Activated CD4-positive, alpha-beta memory T cell treated with anti-CD3 and anti-CD28 coated beads, Interleukin-2, amount 10 ng/mL, durations not matched to agents 7 days and 5 days (primary cell): ENCODE data around the gene SLC47A2. TPM values are rescaled to one million over a fixed set of nuclear protein-coding genes. Genes with fewer than 3 reads are reported as not detected.

Experiments
- CTCF ChIA-PET: fragments of 350-600 bp; sonication (Branson Sonifier 250); formaldehyde crosslinking; loops from one replicate; lab custom pipeline; 2021; ENCODE audit warnings: antibody characterized with exemption, inconsistent platforms; lab: Charles Lee
- POLR2A ChIA-PET: fragments of 350-600 bp; sonication (Branson Sonifier 250); formaldehyde crosslinking; loops from one replicate; lab custom pipeline; 2021; ENCODE audit warnings: antibody characterized with exemption; lab: Charles Lee
- DNase-seq: peaks from one replicate; pipeline ENCODE4 v3.0.0-alpha.2; 2020
- H3K27ac Mint-ChIP-seq: one replicate; pipeline ENCODE4 v1.8.0; 2021; ENCODE audit warnings: mild to moderate bottlenecking, mixed read lengths
- H3K27me3 Mint-ChIP-seq: one replicate; pipeline ENCODE4 v1.8.0; 2021; ENCODE audit warnings: mixed read lengths
- H3K36me3 Mint-ChIP-seq: one replicate; pipeline ENCODE4 v1.8.0; 2021; ENCODE audit warnings: low read depth, mixed read lengths
- H3K4me1 Mint-ChIP-seq: one replicate; pipeline ENCODE4 v1.8.0; 2021; ENCODE audit warnings: mixed read lengths
- H3K4me3 Mint-ChIP-seq: one replicate; pipeline ENCODE4 v1.8.0; 2021; ENCODE audit warnings: mild to moderate bottlenecking, mixed read lengths
- H3K9me3 Mint-ChIP-seq: one replicate; pipeline ENCODE4 v1.8.0; 2021; ENCODE audit warnings: mixed read lengths
- total RNA-seq, 2 experiments: library from RNA; stranded (reverse); gene quantifications; one replicate each; pipeline ENCODE4 v1.2.3, GENCODE V29; 2021

The SLC47A2 gene
- total RNA-seq, 2 experiments from 2014 or later = not detected

DNA sequence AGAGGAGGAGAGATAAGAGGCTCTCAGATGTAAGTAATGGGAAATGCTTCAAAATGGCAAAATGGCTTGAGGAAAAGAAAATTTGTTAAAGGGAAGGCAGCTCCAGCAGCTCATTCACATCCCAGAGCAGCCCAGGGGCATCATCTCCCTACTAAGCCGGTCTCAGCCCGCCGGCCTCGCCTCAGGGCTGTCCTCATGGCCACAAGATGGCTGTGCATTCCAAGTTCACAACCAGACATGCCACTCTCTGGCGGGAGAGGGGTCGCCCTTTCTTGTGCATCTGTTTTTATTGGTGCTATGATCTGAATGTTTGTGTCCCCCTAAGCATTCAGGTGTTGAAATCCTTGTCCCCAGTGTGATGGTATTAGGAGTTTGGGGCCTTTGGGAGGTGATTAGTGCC is 13.5 kb upstream of the SLC47A2 start:
- H3K4me3 Mint-ChIP-seq = no peak overlapping the region
- H3K36me3 Mint-ChIP-seq = no peaks in the 10 kb centered on the region
- DNase-seq = no peak
- H3K27me3 Mint-ChIP-seq = peaks cover 7% of the 10 kb centered on the region
- ChIA-PET CTCF (interaction anchor here (2.5 kb wide), 1 partner anchor 15 kb away, joined by 7 read pairs; no protein-coding TSS in a partner anchor), POLR2A (no interaction called here)
- H3K4me1 Mint-ChIP-seq = peaks cover 5% of the 10 kb centered on the region
- no peak overlapping the region for H3K27ac Mint-ChIP-seq
- H3K9me3 Mint-ChIP-seq = no peaks in the 10 kb centered on the region

DNA sequence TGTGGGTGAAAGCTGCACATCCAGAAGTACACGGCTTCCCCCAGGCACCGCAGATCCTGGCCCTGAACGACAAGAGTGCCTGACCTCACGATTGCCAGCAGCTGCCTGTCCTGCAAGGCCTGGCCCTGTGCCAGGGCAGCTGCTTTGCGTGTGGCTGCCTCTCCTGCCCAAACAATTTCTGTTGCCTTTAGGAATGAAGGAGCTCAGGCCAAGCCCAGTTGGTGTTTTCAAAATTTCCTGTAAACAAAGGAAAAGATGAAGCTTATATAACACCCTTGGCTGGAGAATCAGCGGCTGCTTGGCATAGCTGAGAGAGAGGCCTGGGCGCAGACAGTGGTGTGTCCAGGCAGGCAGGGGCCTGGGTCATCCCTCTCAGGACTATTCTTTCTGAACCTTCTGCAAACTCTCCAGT is 11.7 kb upstream of the SLC47A2 start:
- Mint-ChIP-seq H3K36me3 (no peaks in the 10 kb centered on the region), H3K9me3 (no peaks in the 10 kb centered on the region), H3K4me1 (peaks cover 12% of the 10 kb centered on the region), H3K27me3 (peaks cover 7% of the 10 kb centered on the region), H3K4me3 (no peak overlapping the region), H3K27ac (no peak overlapping the region)
- ChIA-PET CTCF (interaction anchor here (1.3 to 2.5 kb wide), 3 partner anchors 17 to 38 kb away, joined by 3 to 7 read pairs (median 5); no protein-coding TSS in a partner anchor), POLR2A (no interaction called here)
- DNase-seq = no peak

DNA sequence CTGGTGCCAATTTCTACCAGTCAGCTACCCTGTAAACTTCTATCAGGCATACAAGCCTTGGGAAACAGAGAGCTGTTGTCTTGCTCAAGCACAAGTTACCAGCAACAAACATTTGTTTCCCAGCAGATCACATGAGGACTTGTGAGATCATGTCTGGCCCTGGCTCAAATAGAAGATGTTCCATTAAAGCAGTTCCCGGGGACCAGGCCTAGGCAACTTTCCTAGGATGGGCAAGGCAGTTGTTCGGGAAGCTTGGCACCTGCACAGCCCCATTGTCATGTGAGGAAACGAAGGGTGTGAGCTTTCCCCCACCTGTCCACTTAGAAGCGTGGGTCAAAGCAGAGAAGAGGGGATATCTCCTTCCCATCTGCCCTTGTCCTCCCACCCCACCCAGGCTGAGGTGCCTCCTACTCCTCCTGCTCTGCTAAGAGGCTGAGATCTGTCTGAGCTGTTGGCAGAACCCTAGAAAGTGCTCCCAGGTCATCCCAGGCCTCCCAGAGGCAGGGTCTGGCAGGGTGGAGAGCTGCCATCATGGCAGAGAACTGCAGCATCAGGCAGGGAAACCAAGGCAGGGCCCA is 11.2 kb upstream of the SLC47A2 start:
- ChIA-PET POLR2A (no interaction called here), CTCF (interaction anchor here (1.3 to 2.5 kb wide), 3 partner anchors 17 to 39 kb away, joined by 3 to 7 read pairs (median 5); no protein-coding TSS in a partner anchor)
- Mint-ChIP-seq H3K4me1 (peaks cover 12% of the 10 kb centered on the region), H3K9me3 (no peaks in the 10 kb centered on the region), H3K4me3 (no peak overlapping the region), H3K27me3 (peaks cover 7% of the 10 kb centered on the region), H3K36me3 (no peaks in the 10 kb centered on the region), H3K27ac (no peak overlapping the region)
- no peak for DNase-seq

DNA sequence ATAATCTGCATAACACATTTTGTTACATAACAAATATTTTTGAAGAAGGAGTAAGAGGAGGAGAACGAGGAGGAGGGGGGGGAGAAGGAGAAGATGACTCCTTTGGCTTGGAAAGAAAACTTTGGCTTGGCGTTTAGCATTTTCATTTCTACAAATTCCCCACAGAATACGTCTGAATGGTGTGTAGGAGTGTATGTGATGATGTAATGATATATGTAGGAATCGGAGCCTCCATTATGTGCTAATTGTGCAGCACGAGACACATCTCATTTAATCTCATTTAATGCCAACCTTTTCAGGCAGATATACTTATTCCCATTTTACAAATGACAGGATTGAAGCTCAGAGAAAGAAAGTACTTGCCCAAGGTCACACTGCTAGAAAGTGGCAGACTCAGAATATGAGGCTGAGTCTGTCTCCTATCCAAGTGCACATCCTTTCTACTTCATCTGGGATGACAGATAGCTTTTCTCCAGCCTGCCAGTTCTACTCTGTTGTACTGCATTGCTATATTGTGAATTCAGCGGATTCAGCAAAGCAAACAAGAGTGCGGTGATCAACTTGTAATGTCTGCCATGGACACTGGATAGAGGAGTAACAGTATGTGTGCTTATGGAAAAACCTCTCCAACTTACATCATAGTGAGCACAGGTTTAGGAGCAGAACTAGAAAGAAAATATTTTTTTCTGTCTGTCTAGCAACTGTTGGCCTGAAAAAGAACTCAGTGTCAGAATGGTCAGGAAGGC is 10.4 kb upstream of the SLC47A2 start:
- Mint-ChIP-seq H3K27me3 (peaks cover 7% of the 10 kb centered on the region), H3K9me3 (no peaks in the 10 kb centered on the region), H3K4me3 (no peak overlapping the region), H3K36me3 (no peaks in the 10 kb centered on the region), H3K27ac (no peak overlapping the region), H3K4me1 (peaks cover 12% of the 10 kb centered on the region)
- ChIA-PET POLR2A (no interaction called here), CTCF (interaction anchor here (1.3 to 2.1 kb wide), 2 partner anchors 36 to 40 kb away, joined by 3 to 5 read pairs; no protein-coding TSS in a partner anchor)
- no peak for DNase-seq

DNA sequence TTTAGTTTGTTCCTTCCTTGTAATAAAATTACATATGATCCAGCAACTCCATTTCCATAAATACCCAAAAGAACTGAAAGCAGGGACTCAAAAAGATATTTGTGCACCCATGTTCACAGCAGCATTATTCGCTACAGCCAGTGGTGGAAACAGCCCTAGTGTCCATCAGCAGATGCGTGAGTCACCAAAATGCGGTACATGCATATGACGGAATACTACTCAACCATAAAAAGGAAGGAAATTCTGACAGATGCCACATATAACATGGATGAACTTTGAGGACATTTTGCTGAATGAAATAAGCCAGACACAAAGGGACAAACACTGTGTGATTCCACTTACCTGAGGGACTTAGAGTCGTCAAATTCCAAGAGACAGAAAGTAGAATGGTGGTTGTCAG is 9.1 kb upstream of the SLC47A2 start:
- CTCF ChIA-PET = no interaction called here
- no peak overlapping the region for H3K4me3 Mint-ChIP-seq

DNA sequence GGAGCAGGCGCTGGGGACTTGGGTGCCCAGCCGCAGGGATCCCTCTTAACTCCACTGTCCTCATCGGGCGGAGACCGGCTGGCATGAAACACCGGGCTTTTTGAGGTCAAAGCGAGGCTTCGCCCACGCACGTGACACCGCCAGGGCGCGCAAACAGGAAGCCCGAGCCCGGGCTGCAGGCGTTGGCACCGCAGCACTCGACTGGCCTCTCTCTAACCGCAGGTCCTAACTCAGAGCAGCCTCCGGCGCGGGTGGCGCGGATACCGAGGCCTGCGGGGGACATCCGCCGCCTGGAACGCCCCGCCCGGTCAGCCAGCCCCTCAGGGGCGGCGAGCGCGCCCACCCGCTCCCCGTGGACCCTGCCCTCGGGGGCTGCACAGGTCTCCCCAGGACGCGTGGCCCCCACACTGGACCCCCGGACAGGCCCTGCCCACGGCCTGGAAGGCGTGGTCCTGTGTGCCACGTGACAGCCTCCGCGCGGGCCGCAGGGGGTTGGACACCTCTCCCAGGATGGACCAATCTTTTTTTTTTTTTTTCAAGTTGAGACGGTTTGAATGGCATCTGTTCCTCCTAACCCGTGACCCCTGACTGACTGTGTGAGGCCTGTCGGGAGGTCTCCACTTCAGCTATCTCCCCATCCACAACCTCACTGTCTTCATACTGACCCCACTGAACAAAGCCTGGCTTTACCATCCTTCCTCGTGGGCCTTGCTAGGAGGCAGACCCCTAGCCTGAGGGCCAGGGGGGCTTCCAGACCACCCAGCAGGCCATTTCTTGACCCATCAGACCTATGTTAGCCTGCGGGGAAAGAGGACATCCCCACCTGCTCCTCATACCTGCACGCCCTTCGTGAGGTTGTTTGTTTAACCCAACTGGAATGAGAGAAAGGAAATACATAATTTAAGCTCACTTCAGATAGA is 8.4 kb upstream of the SLC47A2 start:
- Mint-ChIP-seq H3K4me3 (peak overlapping the region; percentile 13), H3K27ac (no peak overlapping the region), H3K9me3 (no peaks in the 10 kb centered on the region), H3K4me1 (peaks cover 12% of the 10 kb centered on the region), H3K27me3 (peaks cover 7% of the 10 kb centered on the region), H3K36me3 (no peaks in the 10 kb centered on the region)
- peak; percentile 57 for DNase-seq
- POLR2A ChIA-PET = no interaction called here
- CTCF ChIA-PET = no interaction called here

More for the DNA sequence above, 9.1 kb upstream of the SLC47A2 start:
- Mint-ChIP-seq H3K27me3 (peaks cover 7% of the 10 kb centered on the region), H3K9me3 (no peaks in the 10 kb centered on the region), H3K36me3 (no peaks in the 10 kb centered on the region), H3K27ac (no peak overlapping the region), H3K4me1 (peaks cover 12% of the 10 kb centered on the region)
- DNase-seq = no peak
- POLR2A ChIA-PET = no interaction called here

DNA sequence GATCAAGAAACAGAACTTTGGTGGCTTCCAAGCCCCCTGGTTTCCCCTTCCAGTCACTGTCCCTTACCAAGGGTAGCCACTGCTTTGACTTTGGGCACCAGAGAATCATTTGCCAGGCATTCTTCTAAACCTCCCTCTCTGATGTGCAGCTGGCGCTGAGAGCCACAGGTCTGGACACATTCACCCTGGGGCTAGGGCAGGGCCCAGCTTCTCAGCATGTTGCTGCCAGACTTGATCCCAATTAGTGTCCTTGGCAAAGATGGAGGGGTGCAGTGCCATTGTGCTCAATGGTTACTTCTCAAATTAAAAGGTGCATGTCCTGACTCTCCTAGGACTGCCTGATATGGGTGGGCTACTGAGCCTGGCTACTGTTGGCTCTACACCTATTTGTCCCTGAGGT is 7.6 kb upstream of the SLC47A2 start:
- Mint-ChIP-seq H3K4me1 (peaks cover 12% of the 10 kb centered on the region), H3K27me3 (peaks cover 7% of the 10 kb centered on the region), H3K9me3 (no peaks in the 10 kb centered on the region), H3K27ac (no peak overlapping the region), H3K4me3 (no peak overlapping the region), H3K36me3 (no peaks in the 10 kb centered on the region)
- ChIA-PET POLR2A (interaction anchor here (1.1 kb wide), 1 partner anchor 77 kb away, joined by 3 read pairs; no protein-coding TSS in a partner anchor), CTCF (no interaction called here)
- no peak for DNase-seq

DNA sequence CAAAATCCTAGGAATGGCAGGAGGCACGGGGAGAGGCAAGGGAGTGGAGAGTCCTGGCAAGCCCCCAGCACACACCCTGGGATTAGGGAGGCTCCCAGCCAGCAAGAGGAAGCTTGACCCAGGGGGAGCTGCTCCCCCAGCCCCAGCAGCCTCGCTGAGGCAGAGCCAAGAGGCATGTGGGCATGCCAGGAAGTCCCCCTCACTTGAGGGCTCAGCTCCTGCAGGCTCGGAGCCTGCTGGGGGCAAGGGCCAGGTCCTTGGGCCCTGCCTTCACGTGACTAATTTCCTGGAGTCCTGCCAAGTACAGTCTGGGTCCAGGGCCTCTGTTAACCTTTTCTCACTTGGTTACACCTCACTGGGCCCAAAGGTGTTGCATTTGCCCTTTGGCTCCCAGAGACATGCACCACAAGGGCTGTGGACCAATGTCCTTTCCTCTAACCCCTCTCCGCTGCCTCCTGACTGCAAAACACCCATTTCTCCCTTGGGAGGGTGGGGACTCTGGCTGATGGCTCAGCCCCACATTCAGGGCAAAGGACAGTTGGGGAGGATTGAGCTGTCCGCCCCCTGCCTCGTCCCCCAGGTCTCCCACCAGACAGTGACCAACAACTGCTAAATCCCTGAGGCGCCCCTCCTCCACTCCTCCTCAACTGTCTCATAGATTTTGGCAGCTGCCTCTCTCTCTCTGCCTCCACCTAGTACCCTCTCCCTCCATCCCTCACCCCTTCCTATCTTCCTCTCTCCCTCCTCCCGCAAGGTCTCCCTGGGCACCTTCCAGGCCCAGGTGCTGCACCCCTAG is 4.4 kb upstream of the SLC47A2 start:
- no peak overlapping the region for H3K27ac Mint-ChIP-seq
- DNase-seq = no peak
- ChIA-PET CTCF (no interaction called here), POLR2A (no interaction called here)
- H3K36me3 Mint-ChIP-seq = no peaks in the 10 kb centered on the region
- H3K4me1 Mint-ChIP-seq = peaks cover 12% of the 10 kb centered on the region
- H3K9me3 Mint-ChIP-seq = no peaks in the 10 kb centered on the region
- no peak overlapping the region for H3K4me3 Mint-ChIP-seq
- H3K27me3 Mint-ChIP-seq = peaks cover 3% of the 10 kb centered on the region

DNA sequence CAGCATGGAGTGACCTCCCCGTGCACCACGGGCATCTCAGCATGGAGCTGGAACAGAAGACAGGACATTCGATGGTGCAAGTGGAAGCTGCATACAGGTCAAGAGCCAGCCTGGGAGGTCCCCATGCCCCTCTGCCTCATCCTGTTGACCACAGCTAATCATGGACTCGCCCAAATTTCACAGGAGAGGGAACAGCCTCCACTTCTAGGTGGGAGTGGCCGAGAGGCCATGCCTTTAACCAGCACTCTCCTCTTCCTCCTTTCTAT is 3.8 kb upstream of the SLC47A2 start:
- CTCF ChIA-PET = no interaction called here

DNA sequence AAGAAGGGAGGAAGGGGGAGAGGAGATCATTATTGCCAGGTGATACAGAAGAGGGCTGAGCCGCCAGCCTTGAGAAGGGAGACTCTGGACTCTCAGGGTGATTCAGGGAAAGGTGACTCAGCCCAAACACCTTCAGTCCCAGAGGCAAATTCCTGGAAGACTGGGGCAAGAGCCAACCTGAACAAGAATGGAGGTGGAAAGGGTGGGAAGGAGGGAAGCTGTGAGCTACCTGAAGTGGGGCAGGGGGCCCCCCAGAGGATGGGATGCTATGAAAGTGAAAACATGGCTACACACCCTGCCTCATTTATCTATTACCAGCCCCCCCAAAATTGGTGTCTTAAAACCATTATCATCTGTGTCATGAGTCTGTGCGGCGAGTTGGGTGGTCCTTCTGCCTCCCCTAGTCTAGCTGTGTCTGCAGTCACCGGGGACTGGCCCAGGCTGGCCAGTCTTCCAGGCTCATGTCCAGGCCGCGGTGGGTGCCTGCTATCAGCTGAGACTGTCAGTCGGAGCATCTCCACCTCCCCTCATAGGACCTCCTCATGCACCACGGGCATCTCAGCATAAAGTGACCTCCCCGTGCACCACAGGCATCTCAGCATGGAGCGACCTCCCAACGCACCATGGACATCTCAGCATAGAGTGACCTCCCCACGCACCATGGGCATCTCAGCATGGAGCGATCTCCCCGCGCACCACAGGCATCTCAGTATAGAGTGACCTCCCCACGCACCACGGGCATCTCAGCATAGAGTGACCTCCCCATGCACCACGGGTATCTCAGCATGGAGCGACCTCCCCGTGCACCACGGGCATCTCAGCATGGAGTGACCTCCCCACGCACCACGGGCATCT is 3.2 kb upstream of the SLC47A2 start:
- Mint-ChIP-seq H3K4me1 (peaks cover 6% of the 10 kb centered on the region), H3K9me3 (no peaks in the 10 kb centered on the region), H3K27me3 (no peaks in the 10 kb centered on the region), H3K36me3 (no peaks in the 10 kb centered on the region), H3K4me3 (no peak overlapping the region), H3K27ac (no peak overlapping the region)
- POLR2A ChIA-PET = no interaction called here
- CTCF ChIA-PET = no interaction called here
- no peak for DNase-seq

More for the DNA sequence above, 3.8 kb upstream of the SLC47A2 start:
- H3K9me3 Mint-ChIP-seq = no peaks in the 10 kb centered on the region
- no peaks in the 10 kb centered on the region for H3K36me3 Mint-ChIP-seq
- POLR2A ChIA-PET = no interaction called here
- H3K4me3 Mint-ChIP-seq = no peak overlapping the region
- H3K27ac Mint-ChIP-seq = no peak overlapping the region
- no peak for DNase-seq
- H3K27me3 Mint-ChIP-seq = no peaks in the 10 kb centered on the region
- H3K4me1 Mint-ChIP-seq = peaks cover 9% of the 10 kb centered on the region

DNA sequence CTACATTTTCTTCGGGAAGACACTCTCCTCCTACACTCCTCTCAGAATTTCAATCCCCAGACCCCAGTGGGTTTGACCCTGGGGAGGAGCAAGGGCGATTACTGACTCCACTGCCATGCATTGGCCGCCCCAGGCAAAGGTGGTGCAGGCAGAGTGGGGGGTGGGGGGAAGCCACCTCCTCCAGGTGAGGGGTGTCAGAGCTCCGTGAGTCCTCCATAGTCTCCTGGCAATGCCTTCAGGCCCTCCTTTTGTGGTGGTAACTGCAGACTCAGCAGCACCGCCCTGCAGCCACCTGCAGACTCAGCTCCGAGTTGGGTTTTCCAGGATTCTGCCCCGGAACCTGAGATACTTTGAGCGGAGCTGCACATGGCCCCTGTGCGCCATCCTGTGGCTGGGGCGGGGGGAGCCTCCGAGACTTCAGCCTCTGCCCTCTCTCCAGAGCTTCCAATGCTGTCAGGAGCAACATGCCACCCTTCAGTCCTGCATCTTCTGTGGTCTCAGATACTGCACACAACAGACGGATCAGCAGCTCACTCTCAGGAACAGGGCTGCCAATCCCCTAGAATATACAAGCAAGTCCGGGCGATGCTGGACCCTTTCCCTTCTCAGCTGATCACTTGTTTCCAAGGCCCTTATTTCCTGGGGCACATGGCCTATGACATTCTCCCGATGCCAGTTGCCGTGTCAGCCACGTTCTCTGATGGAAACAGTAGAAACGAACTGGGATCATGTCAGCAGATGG is 2.4 kb upstream of the SLC47A2 start:
- Mint-ChIP-seq H3K4me3 (no peak overlapping the region), H3K4me1 (no peaks in the 10 kb centered on the region), H3K9me3 (no peaks in the 10 kb centered on the region), H3K27me3 (no peaks in the 10 kb centered on the region), H3K27ac (no peak overlapping the region), H3K36me3 (no peaks in the 10 kb centered on the region)
- ChIA-PET POLR2A (no interaction called here), CTCF (no interaction called here)
- no peak for DNase-seq
